OCI-LY7 (cell line): ENCODE results near the gene TMEM130. TPM values are rescaled to one million over a fixed set of nuclear protein-coding genes. Genes with fewer than 3 reads are reported as not detected.
A peak's percentile ranks its signal among the peaks of the same experiment; 100 is the strongest.

Experiments
- BruUV-seq: library from RNA; stranded (reverse); fragments of 400-500 nt; replicated peaks from 2 replicates; lab custom pipeline; 2021; lab: Mats Ljungman, UMichigan
- CTCF ChIA-PET: fragments of 300-600 bp; sonication (Branson Sonifier 250); formaldehyde crosslinking; loops from one replicate; lab custom pipeline; 2022; ENCODE audit warnings: antibody characterized with exemption; ENCODE audit not compliant: unreplicated experiment; lab: Charles Lee
- POLR2A ChIA-PET: fragments of 300-600 bp; sonication (Branson Sonifier 250); formaldehyde crosslinking; loops from one replicate; lab custom pipeline; 2022; ENCODE audit warnings: antibody characterized with exemption; lab: Charles Lee
- DNase-seq: peaks from one replicate; pipeline ENCODE4 v3.0.0-alpha.2; 2015; ENCODE audit warnings: low spot score
- H2AFZ ChIP-seq: fragments of 200-600 bp; sonication (generic), shearing (Covaris generic); 2 replicates; pipeline ENCODE4 v1.6.1; 2014; ENCODE audit warnings: mild to moderate bottlenecking, antibody characterized with exemption, low read length, moderate library complexity
- H3K27ac ChIP-seq: fragments of 200-600 bp; sonication (generic); 2 replicates; pipeline ENCODE4 v1.5.1; 2014; ENCODE audit warnings: mixed run types, low read depth, mild to moderate bottlenecking, moderate library complexity, low read length, inconsistent platforms; ENCODE audit not compliant: poor library complexity, severe bottlenecking
- H3K36me3 ChIP-seq: fragments of 200-600 bp; sonication (generic); 2 replicates; pipeline ENCODE4 v1.6.1; 2014; ENCODE audit warnings: mild to moderate bottlenecking, antibody characterized with exemption, low read length, moderate library complexity, mixed read lengths; ENCODE audit not compliant: insufficient read depth
- H3K4me1 ChIP-seq: fragments of 200-600 bp; sonication (generic); 2 replicates; pipeline ENCODE4 v1.5.1; 2014; ENCODE audit warnings: mild to moderate bottlenecking, low read length; ENCODE audit not compliant: insufficient read depth, poor library complexity, severe bottlenecking
- H3K4me2 ChIP-seq: fragments of 200-600 bp; sonication (generic); 2 replicates; pipeline ENCODE4 v1.6.1; 2014; ENCODE audit warnings: mild to moderate bottlenecking, low read length
- H3K4me3 ChIP-seq: fragments of 200-600 bp; sonication (generic); 2 replicates; pipeline ENCODE4 v1.5.1; 2014; ENCODE audit warnings: mild to moderate bottlenecking, low read depth, low read length; ENCODE audit not compliant: poor library complexity, severe bottlenecking
- H3K79me2 ChIP-seq: fragments of 200-600 bp; sonication (generic); 2 replicates; pipeline ENCODE4 v1.6.1; 2016; ENCODE audit warnings: low read depth, mild to moderate bottlenecking, low read length, moderate library complexity, mixed read lengths; ENCODE audit not compliant: insufficient read depth
- H3K9me2 ChIP-seq: fragments of 200-600 bp; sonication (generic); 2 replicates; pipeline ENCODE4 v1.6.1; 2016; ENCODE audit warnings: mild to moderate bottlenecking, low read length, mixed read lengths; ENCODE audit not compliant: insufficient read depth
- H3K9me3 ChIP-seq: fragments of 200-600 bp; sonication (generic); 2 replicates; pipeline ENCODE4 v1.6.1; 2014; ENCODE audit warnings: mild to moderate bottlenecking, mixed run types, low read length, mixed read lengths
- H4K20me1 ChIP-seq: fragments of 200-600 bp; sonication (generic); 2 replicates; pipeline ENCODE4 v1.6.1; 2014; ENCODE audit warnings: mild to moderate bottlenecking, antibody characterized with exemption, low read length, moderate library complexity, mixed read lengths; ENCODE audit not compliant: insufficient read depth
- EZH2phosphoT487 ChIP-seq: fragments of 200-600 bp; sonication (generic); IDR thresholded peaks from 2 replicates; pipeline ENCODE4 v1.6.1; 2018; ENCODE audit warnings: low read depth, borderline replicate concordance, mild to moderate bottlenecking, mixed run types, antibody characterized with exemption, low read length, moderate library complexity, mixed read lengths
- intact Hi-C: fragments of 100-400 bp; cut with micrococcal nuclease; formaldehyde crosslinking; loops from one replicate; pipeline ENCODE4 v1.10.0; 2022; ENCODE audit not compliant: unreplicated experiment
- total RNA-seq, 2 experiments: library from RNA; depleted of rRNA in 1 of 2; stranded (reverse); fragments of >200 nt in 1 of 2; shearing (Covaris generic) in 1 of 2; gene quantifications; 2 replicates each; pipeline ENCODE4 v1.2.3, GENCODE V29; 2014 to 2022
- TF ChIP-seq, protein P1 (sequence below): fragments of 200-600 bp; sonication (generic); conservative IDR thresholded peaks from 2 replicates; pipeline ENCODE4 v1.5.1; 2014; ENCODE audit warnings: mild to moderate bottlenecking, antibody characterized with exemption, low read length, moderate library complexity, mixed read lengths

TMEM130 gene
- total RNA-seq, 2 experiments from 2014 or later = 0.22 to 0.57 TPM

DNA sequence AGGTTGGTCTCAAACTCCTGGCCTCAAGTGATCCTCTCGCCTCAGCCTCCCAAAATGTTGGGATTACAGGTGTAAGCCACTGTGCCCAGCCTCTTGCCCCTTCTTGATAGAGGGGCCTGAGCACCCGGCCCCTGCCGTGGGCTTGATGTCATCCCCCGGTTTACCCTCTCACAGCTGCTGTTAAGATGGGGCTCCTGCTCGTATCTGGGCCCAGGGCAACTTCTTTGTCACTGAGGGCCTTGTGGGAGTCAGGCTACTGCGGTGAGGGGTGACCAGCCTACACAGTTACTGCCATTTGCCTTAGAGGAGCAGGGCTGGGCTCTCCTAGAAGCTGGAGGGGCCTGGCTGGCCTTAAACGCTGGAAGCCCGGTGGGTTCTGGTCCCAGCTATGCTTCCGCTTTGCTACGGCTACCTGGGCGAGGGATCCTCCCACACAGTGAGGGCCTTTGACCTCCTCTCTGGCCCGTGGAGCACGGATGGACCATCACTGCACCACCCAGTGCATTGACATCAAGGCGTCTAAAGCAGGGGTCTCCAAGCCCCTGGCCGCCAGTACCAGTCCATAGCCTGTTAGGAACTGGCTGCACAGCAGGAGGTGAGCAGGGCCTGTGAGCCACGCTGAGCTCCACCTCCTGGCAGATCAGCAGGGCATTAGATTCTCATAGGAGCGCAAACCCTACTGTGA, 1.1 kb upstream of the TMEM130 start:
- H3K4me2 ChIP-seq = peak overlapping the region; percentile 66
- intact Hi-C loops = loop anchor here (2.0 to 10.0 kb wide), 2 partner anchors 28 to 556 kb away; no protein-coding TSS in a partner anchor
- peak overlapping the region; percentile 64 for H3K4me3 ChIP-seq
- H3K9me2 ChIP-seq = no peaks in the 10 kb centered on the region
- H3K79me2 ChIP-seq = no peaks in the 10 kb centered on the region
- peaks cover 40% of the 10 kb centered on the region for H3K4me1 ChIP-seq
- POLR2A ChIA-PET = interaction anchor here (0.5 to 1.0 kb wide), 2 partner anchors 22 to 168 kb away, joined by 3 to 6 read pairs; no protein-coding TSS in a partner anchor
- H4K20me1 ChIP-seq = no peaks in the 10 kb centered on the region
- no TSS peak for BruUV-seq
- no peak for DNase-seq
- peak overlapping the region; percentile 82 for H3K27ac ChIP-seq
- no peaks in the 10 kb centered on the region for H3K36me3 ChIP-seq
- TF ChIP-seq EZH2phosphoT487 = no peak
- TF ChIP-seq, protein P1, sequence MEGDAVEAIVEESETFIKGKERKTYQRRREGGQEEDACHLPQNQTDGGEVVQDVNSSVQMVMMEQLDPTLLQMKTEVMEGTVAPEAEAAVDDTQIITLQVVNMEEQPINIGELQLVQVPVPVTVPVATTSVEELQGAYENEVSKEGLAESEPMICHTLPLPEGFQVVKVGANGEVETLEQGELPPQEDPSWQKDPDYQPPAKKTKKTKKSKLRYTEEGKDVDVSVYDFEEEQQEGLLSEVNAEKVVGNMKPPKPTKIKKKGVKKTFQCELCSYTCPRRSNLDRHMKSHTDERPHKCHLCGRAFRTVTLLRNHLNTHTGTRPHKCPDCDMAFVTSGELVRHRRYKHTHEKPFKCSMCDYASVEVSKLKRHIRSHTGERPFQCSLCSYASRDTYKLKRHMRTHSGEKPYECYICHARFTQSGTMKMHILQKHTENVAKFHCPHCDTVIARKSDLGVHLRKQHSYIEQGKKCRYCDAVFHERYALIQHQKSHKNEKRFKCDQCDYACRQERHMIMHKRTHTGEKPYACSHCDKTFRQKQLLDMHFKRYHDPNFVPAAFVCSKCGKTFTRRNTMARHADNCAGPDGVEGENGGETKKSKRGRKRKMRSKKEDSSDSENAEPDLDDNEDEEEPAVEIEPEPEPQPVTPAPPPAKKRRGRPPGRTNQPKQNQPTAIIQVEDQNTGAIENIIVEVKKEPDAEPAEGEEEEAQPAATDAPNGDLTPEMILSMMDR = no peak
- peak overlapping the region; percentile 29; the same call in 1 of the 2 replicates for H2AFZ ChIP-seq
- CTCF ChIA-PET = interaction anchor here (1.3 kb wide), 1 partner anchor 9 kb away, joined by 5 read pairs; no protein-coding TSS in a partner anchor
- H3K9me3 ChIP-seq = no peaks in the 10 kb centered on the region

DNA sequence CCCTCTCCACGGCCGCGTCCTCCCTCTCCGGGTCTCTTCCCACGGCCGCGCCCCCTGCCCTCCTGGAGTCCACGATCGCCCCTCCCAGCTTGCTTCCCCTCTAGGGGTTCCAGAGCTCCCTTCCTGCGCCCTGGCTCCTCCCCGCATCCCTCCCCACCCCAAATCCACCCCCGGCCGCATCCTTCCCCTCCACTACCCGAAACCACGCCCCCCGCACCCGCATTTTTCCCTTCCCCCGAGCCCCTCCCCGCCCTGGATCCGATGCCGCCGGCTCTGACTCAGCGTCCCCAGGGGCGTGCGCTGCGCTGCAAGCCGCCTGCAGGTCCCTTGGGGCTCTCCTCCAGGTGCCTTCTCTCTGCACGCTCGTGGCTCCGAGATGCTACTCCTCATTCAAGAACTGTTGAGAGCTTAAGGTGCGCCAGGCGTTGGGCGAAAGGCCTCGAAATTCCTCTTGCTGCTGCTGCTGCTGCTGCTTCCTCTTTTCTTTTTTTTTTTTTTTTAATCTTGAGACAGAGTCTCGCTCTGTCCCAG, 372 bp upstream of the TMEM130 start:
- peak overlapping the region; percentile 29; the same call in 1 of the 2 replicates for H2AFZ ChIP-seq
- peak overlapping the region; percentile 66 for H3K4me2 ChIP-seq
- no peak for TF ChIP-seq EZH2phosphoT487
- TF ChIP-seq, protein P1 = no peak
- intact Hi-C loops = loop anchor here (2.0 to 10.0 kb wide), 2 partner anchors 27 to 555 kb away; no protein-coding TSS in a partner anchor
- ChIA-PET POLR2A (interaction anchor here (0.6 to 1.0 kb wide), 4 partner anchors 9 to 144 kb away, joined by 3 to 6 read pairs (median 3); no protein-coding TSS in a partner anchor), CTCF (interaction anchor here (0.6 to 1.3 kb wide), 2 partner anchors 10 to 30 kb away, joined by 5 to 6 read pairs; no protein-coding TSS in a partner anchor)
- no TSS peak for BruUV-seq
- H3K9me2 ChIP-seq = no peaks in the 10 kb centered on the region
- no peaks in the 10 kb centered on the region for H3K9me3 ChIP-seq
- peak overlapping the region; percentile 64 for H3K4me3 ChIP-seq
- H3K79me2 ChIP-seq = no peaks in the 10 kb centered on the region
- peak; percentile 97 for DNase-seq
- H3K4me1 ChIP-seq = peaks cover 40% of the 10 kb centered on the region
- no peaks in the 10 kb centered on the region for H3K36me3 ChIP-seq
- H4K20me1 ChIP-seq = no peaks in the 10 kb centered on the region
- peak overlapping the region; percentile 82 for H3K27ac ChIP-seq
